ENCODE results near the gene TAF13. TPM values are rescaled to one million over a fixed set of nuclear protein-coding genes. Genes with fewer than 3 reads are reported as not detected.

TAF13 gene
- total and polyA plus RNA-seq, 9 of the 15 experiments (the other 6 are each of a cell fraction or from before 2014, with no cell fraction given), result 14.9 to 77.2 (median 38.7) TPM

- TF ChIP-seq HMBOX1 (IDR thresholded peaks at IDR 0.05), result no peak; the same call in 1 of the 2 replicates
- TF ChIP-seq ZNF280A (IDR thresholded peaks at IDR 0.05; ENCODE audit: low read depth, partially characterized antibody), result no peak
- no peak for TF ChIP-seq ETS1 (conservative IDR thresholded peaks at IDR 0.05; ENCODE audit: control insufficient read depth, low read depth, low read length)
- TF ChIP-seq TEAD2 (tag; IDR thresholded peaks at IDR 0.05), result no peak
- no peak for TF ChIP-seq TFAM (CRISPR knock-in tag; conservative IDR thresholded peaks at IDR 0.05)
- no peak for TF ChIP-seq SAFB2 (IDR thresholded peaks at IDR 0.05; ENCODE audit: borderline replicate concordance, low read depth, low read length, severe bottlenecking)
- TF ChIP-seq TCF7 (IDR thresholded peaks at IDR 0.05; ENCODE audit: borderline replicate concordance), result no peak
- TF ChIP-seq, protein P1, sequence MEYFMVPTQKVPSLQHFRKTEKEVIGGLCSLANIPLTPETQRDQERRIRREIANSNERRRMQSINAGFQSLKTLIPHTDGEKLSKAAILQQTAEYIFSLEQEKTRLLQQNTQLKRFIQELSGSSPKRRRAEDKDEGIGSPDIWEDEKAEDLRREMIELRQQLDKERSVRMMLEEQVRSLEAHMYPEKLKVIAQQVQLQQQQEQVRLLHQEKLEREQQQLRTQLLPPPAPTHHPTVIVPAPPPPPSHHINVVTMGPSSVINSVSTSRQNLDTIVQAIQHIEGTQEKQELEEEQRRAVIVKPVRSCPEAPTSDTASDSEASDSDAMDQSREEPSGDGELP (CRISPR knock-in tag; IDR thresholded peaks at IDR 0.05; ENCODE audit: borderline replicate concordance), result 0 out of 2 replicates have a peak, but pooled peaks have one; percentile 14
Measured at GRCh38 chr1:109084563-109085517, 9.0 kb upstream of the TAF13 start (continued).
